ENCODE measurements around the gene AMIGO3. TPM values are rescaled to one million over a fixed set of nuclear protein-coding genes. Genes with fewer than 3 reads are reported as not detected.

The AMIGO3 gene
- total and polyA plus RNA-seq, 10 of the 15 experiments (the other 5 are each of a cell fraction or from before 2014, with no cell fraction given): 0.07 to 1.3 (median 0.44) TPM; not detected in 3

- TF ChIP-seq, protein P1, sequence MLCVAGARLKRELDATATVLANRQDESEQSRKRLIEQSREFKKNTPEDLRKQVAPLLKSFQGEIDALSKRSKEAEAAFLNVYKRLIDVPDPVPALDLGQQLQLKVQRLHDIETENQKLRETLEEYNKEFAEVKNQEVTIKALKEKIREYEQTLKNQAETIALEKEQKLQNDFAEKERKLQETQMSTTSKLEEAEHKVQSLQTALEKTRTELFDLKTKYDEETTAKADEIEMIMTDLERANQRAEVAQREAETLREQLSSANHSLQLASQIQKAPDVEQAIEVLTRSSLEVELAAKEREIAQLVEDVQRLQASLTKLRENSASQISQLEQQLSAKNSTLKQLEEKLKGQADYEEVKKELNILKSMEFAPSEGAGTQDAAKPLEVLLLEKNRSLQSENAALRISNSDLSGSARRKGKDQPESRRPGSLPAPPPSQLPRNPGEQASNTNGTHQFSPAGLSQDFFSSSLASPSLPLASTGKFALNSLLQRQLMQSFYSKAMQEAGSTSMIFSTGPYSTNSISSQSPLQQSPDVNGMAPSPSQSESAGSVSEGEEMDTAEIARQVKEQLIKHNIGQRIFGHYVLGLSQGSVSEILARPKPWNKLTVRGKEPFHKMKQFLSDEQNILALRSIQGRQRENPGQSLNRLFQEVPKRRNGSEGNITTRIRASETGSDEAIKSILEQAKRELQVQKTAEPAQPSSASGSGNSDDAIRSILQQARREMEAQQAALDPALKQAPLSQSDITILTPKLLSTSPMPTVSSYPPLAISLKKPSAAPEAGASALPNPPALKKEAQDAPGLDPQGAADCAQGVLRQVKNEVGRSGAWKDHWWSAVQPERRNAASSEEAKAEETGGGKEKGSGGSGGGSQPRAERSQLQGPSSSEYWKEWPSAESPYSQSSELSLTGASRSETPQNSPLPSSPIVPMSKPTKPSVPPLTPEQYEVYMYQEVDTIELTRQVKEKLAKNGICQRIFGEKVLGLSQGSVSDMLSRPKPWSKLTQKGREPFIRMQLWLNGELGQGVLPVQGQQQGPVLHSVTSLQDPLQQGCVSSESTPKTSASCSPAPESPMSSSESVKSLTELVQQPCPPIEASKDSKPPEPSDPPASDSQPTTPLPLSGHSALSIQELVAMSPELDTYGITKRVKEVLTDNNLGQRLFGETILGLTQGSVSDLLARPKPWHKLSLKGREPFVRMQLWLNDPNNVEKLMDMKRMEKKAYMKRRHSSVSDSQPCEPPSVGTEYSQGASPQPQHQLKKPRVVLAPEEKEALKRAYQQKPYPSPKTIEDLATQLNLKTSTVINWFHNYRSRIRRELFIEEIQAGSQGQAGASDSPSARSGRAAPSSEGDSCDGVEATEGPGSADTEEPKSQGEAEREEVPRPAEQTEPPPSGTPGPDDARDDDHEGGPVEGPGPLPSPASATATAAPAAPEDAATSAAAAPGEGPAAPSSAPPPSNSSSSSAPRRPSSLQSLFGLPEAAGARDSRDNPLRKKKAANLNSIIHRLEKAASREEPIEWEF (IDR thresholded peaks at IDR 0.05; ENCODE audit: insufficient replicate concordance, low read depth, low read length): no peak
- TF ChIP-seq NBN (IDR thresholded peaks at IDR 0.05) (no peak), ELK1 (IDR thresholded peaks at IDR 0.05; ENCODE audit: low read depth, low read length) (no peak), EED (IDR thresholded peaks at IDR 0.05; ENCODE audit: low read depth) (no peak), MTA3 (IDR thresholded peaks at IDR 0.05; ENCODE audit: borderline replicate concordance, low read length) (no peak), SMAD1 (IDR thresholded peaks at IDR 0.05; ENCODE audit: low read depth, partially characterized antibody) (no peak), GABPA (IDR thresholded peaks at IDR 0.05; ENCODE audit: low read depth) (no peak), ZSCAN29 (IDR thresholded peaks at IDR 0.05) (no peak), CEBPZ (IDR thresholded peaks at IDR 0.05; ENCODE audit: low read depth, low read length) (no peak), CBFB (IDR thresholded peaks at IDR 0.05; ENCODE audit: low read depth) (no peak), ZBTB11 (CRISPR knock-in tag; IDR thresholded peaks at IDR 0.05) (no peak)
These were observed 2.1 kb upstream of the AMIGO3 start (continued) for GRCh38 chr3:49721596-49721895.

All from GM12878 (cell line).